NCI-H2029 treated with DMSO at 0.1 percent for 48 hours (cell line): ENCODE data around the gene CDKAL1.
A peak's percentile ranks its signal among the peaks of the same experiment; 100 is the strongest.
"Not testable (repeated sequence)": the region's sequence is repeated elsewhere in the genome, so short reads cannot be mapped to it uniquely, and the experiment has no call there.

Experiments
- DNase-seq: peaks from one replicate; lab custom pipeline; 2025; lab: John Stamatoyannopoulos, UW

Gene CDKAL1

GRCh38 chr6:20554326-20554725 is 20.1 kb downstream of the CDKAL1 start:
- no peak for DNase-seq

- no peak for DNase-seq
These were observed 20.6 kb downstream of the CDKAL1 start for GRCh38 chr6:20554817-20555216.

- no peak for DNase-seq
These were observed 25.8 kb downstream of the CDKAL1 start for GRCh38 chr6:20559924-20560551.

GRCh38 chr6:20563377-20563776 is 29.1 kb downstream of the CDKAL1 start:
- DNase-seq: no peak

GRCh38 chr6:20564269-20564668 is 30.0 kb downstream of the CDKAL1 start:
- peak; percentile 75 for DNase-seq

GRCh38 chr6:20564777-20565176 is 30.5 kb downstream of the CDKAL1 start:
- DNase-seq: no peak

GRCh38 chr6:20565342-20565741 is 31.1 kb downstream of the CDKAL1 start:
- no peak for DNase-seq

- no peak for DNase-seq
These were observed 31.9 kb downstream of the CDKAL1 start for GRCh38 chr6:20566109-20566508.

- no peak for DNase-seq
These were observed 34.8 kb downstream of the CDKAL1 start for GRCh38 chr6:20569000-20569610.

GRCh38 chr6:20571261-20571660 is 37.0 kb downstream of the CDKAL1 start:
- DNase-seq: no peak

GRCh38 chr6:20572288-20572687 is 38.0 kb downstream of the CDKAL1 start:
- DNase-seq: no peak

- DNase-seq: no peak
These were observed 38.7 kb downstream of the CDKAL1 start for GRCh38 chr6:20572940-20573339.

- DNase-seq: no peak
These were observed 40.1 kb downstream of the CDKAL1 start for GRCh38 chr6:20574355-20574754.

GRCh38 chr6:20575125-20575524 is 40.9 kb downstream of the CDKAL1 start:
- DNase-seq: no peak

- no peak for DNase-seq
These were observed 41.6 kb downstream of the CDKAL1 start for GRCh38 chr6:20575704-20576451.

- DNase-seq: no peak
These were observed 43.0 kb downstream of the CDKAL1 start for GRCh38 chr6:20577173-20577688.

GRCh38 chr6:20581070-20581469 is 46.8 kb downstream of the CDKAL1 start:
- no peak for DNase-seq

- DNase-seq: peak; percentile 77
These were observed 48.6 kb downstream of the CDKAL1 start for GRCh38 chr6:20582586-20583443.

GRCh38 chr6:20583444-20583800 is 49.2 kb downstream of the CDKAL1 start:
- DNase-seq: peak; percentile 98

GRCh38 chr6:20584100-20584731 is 50.0 kb downstream of the CDKAL1 start:
- DNase-seq: peak; percentile 83

- DNase-seq: no peak
These were observed 55.0 kb downstream of the CDKAL1 start for GRCh38 chr6:20589266-20589665.

GRCh38 chr6:20590476-20590875 is 56.2 kb downstream of the CDKAL1 start:
- DNase-seq: not testable (repeated sequence)
